ENCODE results near the gene FAM177A1. TPM values are rescaled to one million over a fixed set of nuclear protein-coding genes. Genes with fewer than 3 reads are reported as not detected.
"Not testable (repeated sequence)": the region's sequence is repeated elsewhere in the genome, so short reads cannot be mapped to it uniquely, and the experiment has no call there.

The FAM177A1 gene
- polyA plus RNA-seq (ENCODE audit: insufficient read length in 10 of 10), result 10 to 100 TPM; 30.8 to 43.3 (median 36.6) TPM
- long read RNA-seq, donor 1, partial matches to known transcripts, result 14 of 34 reads
- long read RNA-seq, donor 1, other reads (novel, unspliced or antisense), result 17 of 34 reads
- long read RNA-seq, donor 2, transcript FAM177A1-201 (5 exons, 2,927 nt), result major isoform, 5 of 14 reads
- long read RNA-seq, donor 2, transcript FAM177A1-202 (6 exons, 858 nt), result major isoform, 5 of 14 reads
- long read RNA-seq, donor 2, partial matches to known transcripts, result 0 of 14 reads
- long read RNA-seq, donor 2, other reads (novel, unspliced or antisense), result 0 of 14 reads
- long read RNA-seq, donor 3, result 0 reads
- long read RNA-seq, donor 4, transcript FAM177A1-202 (6 exons, 858 nt), result minor isoform, 6 of 19 reads
- long read RNA-seq, donor 4, transcript FAM177A1-201 (5 exons, 2,927 nt), result major isoform, 9 of 19 reads
- long read RNA-seq, donor 4, partial matches to known transcripts, result 0 of 19 reads
- long read RNA-seq, donor 4, other reads (novel, unspliced or antisense), result 0 of 19 reads
- long read RNA-seq, donor 5, transcript FAM177A1-201 (5 exons, 2,927 nt), result major isoform, 8 of 36 reads
- long read RNA-seq, donor 5, transcript FAM177A1-202 (6 exons, 858 nt), result minor isoform, 6 of 36 reads
- long read RNA-seq, donor 5, partial matches to known transcripts, result 21 of 36 reads
- long read RNA-seq, donor 5, other reads (novel, unspliced or antisense), result 0 of 36 reads
- long read RNA-seq, donor 6, transcript FAM177A1-201 (5 exons, 2,927 nt), result minor isoform, 5 of 55 reads
- long read RNA-seq, donor 6, transcript FAM177A1-202 (6 exons, 858 nt), result major isoform, 6 of 55 reads
- long read RNA-seq, donor 6, partial matches to known transcripts, result 27 of 55 reads
- long read RNA-seq, donor 6, other reads (novel, unspliced or antisense), result 14 of 55 reads
- long read RNA-seq, donor 7, transcript FAM177A1-202 (6 exons, 858 nt), result major isoform, 5 of 30 reads
- long read RNA-seq, donor 7, partial matches to known transcripts, result 10 of 30 reads
- long read RNA-seq, donor 7, other reads (novel, unspliced or antisense), result 10 of 30 reads
- long read RNA-seq, donor 8, transcript FAM177A1-201 (5 exons, 2,927 nt), result major isoform, 7 of 33 reads
- long read RNA-seq, donor 8, partial matches to known transcripts, result 15 of 33 reads
- long read RNA-seq, donor 8, other reads (novel, unspliced or antisense), result 9 of 33 reads
- long read RNA-seq, donor 9, partial matches to known transcripts, result 0 of 1 reads
- long read RNA-seq, donor 9, other reads (novel, unspliced or antisense), result 0 of 1 reads

GRCh38 chr14:35046048-35046750, at the start of gene FAM177A1:
Gene FAM177A1 (plus strand): TSS chr14:35046272. CDS start chr14:35046464, 192 bp downstream.
- peak; percentile 91 to 97 (median 94) for DNase-seq

- DNase-seq, result peak in 1 of 3 donors; percentile 9
Measured at GRCh38 chr14:34997762-34998161, 48.3 kb upstream of the FAM177A1 start.

GRCh38 chr14:34999500-34999899, 46.6 kb upstream of the FAM177A1 start:
- no peak for DNase-seq

- no peak for DNase-seq
Measured at GRCh38 chr14:35001621-35002020, 44.5 kb upstream of the FAM177A1 start.

GRCh38 chr14:35004839-35005238, 41.2 kb upstream of the FAM177A1 start:
- DNase-seq, result no peak

- no peak for DNase-seq
Measured at GRCh38 chr14:35016568-35016967, 29.5 kb upstream of the FAM177A1 start.

- DNase-seq, result no peak
Measured at GRCh38 chr14:35020713-35021112, 25.4 kb upstream of the FAM177A1 start.

- DNase-seq, result no peak
Measured at GRCh38 chr14:35028435-35028834, 17.6 kb upstream of the FAM177A1 start.

- no peak for DNase-seq
Measured at GRCh38 chr14:35032562-35032961, 13.5 kb upstream of the FAM177A1 start.

- DNase-seq, result no peak
Measured at GRCh38 chr14:35034440-35034833, 11.6 kb upstream of the FAM177A1 start.

GRCh38 chr14:35034944-35035554, 11.0 kb upstream of the FAM177A1 start:
- DNase-seq, result not testable (repeated sequence)

GRCh38 chr14:35038312-35038711, 7.8 kb upstream of the FAM177A1 start:
- not testable (repeated sequence) for DNase-seq

GRCh38 chr14:35042632-35043031, 3.4 kb upstream of the FAM177A1 start:
- no peak for DNase-seq

- DNase-seq, result no peak
Measured at GRCh38 chr14:35043046-35043445, 3.0 kb upstream of the FAM177A1 start.

- DNase-seq, result peak in 1 of 3 donors; percentile 30
Measured at GRCh38 chr14:35044939-35045797, 904 bp upstream of the FAM177A1 start.

GRCh38 chr14:35045798-35046047, 349 bp upstream of the FAM177A1 start:
- no peak for DNase-seq

- peak in 1 of 3 donors; percentile 27 for DNase-seq
Measured at GRCh38 chr14:35046751-35047536, 872 bp downstream of the FAM177A1 start.

- DNase-seq, result no peak
Measured at GRCh38 chr14:35047976-35048513, 2.0 kb downstream of the FAM177A1 start.

GRCh38 chr14:35050652-35051051, 4.6 kb downstream of the FAM177A1 start:
- no peak for DNase-seq

Measured in muscle of back (tissue), 13 donors.